Astrocyte (in vitro differentiated cells and primary cell): Measurements from ENCODE around the gene OBSL1. TPM values are rescaled to one million over a fixed set of nuclear protein-coding genes. Genes with fewer than 3 reads are reported as not detected.
A peak's percentile ranks its signal among the peaks of the same experiment; 100 is the strongest.

ENCODE experiments used
- DNase-seq: peaks from one replicate; pipeline ENCODE4 v3.0.0-alpha.2; 2010; ENCODE audit warnings: low read depth
- FAIRE-seq: peaks from 2 replicates; lab custom pipeline; 2011; peaks lifted over from hg19 to GRCh38; lab: Jason Lieb, UNC
- H2AFZ ChIP-seq: 2 replicates; pipeline ENCODE4 v1.6.0; 2012; ENCODE audit warnings: low read depth, low read length, inconsistent platforms
- H3K27ac ChIP-seq: 2 replicates; pipeline ENCODE4 v1.5.1; 2011; ENCODE audit warnings: low read depth, low read length, inconsistent platforms
- H3K27me3 ChIP-seq: 2 replicates; pipeline ENCODE4 v1.6.0; 2011; ENCODE audit warnings: low read length, inconsistent platforms; ENCODE audit not compliant: insufficient read depth
- H3K36me3 ChIP-seq: 2 replicates; pipeline ENCODE4 v1.5.1; 2011; ENCODE audit warnings: low read length, inconsistent platforms; ENCODE audit not compliant: insufficient read depth
- H3K4me1 ChIP-seq: 2 replicates; pipeline ENCODE4 v1.5.1; 2011; ENCODE audit warnings: low read length, inconsistent platforms; ENCODE audit not compliant: insufficient read depth
- H3K4me2 ChIP-seq: 2 replicates; pipeline ENCODE4 v1.6.0; 2012; ENCODE audit warnings: low read length, inconsistent platforms
- H3K4me3 ChIP-seq: 2 replicates; pipeline ENCODE4 v1.5.1; 2011; ENCODE audit warnings: low read depth, mild to moderate bottlenecking, low read length, inconsistent platforms; ENCODE audit not compliant: insufficient read depth
- H3K79me2 ChIP-seq: 2 replicates; pipeline ENCODE4 v1.6.0; 2012; ENCODE audit warnings: mild to moderate bottlenecking, low read length, inconsistent platforms; ENCODE audit not compliant: insufficient read depth
- H3K9ac ChIP-seq: 2 replicates; pipeline ENCODE4 v1.6.0; 2012; ENCODE audit warnings: mild to moderate bottlenecking, low read length, inconsistent platforms
- H3K9me3 ChIP-seq: 2 replicates; pipeline ENCODE4 v1.5.1; 2012; ENCODE audit warnings: low read depth, mild to moderate bottlenecking, low read length, inconsistent platforms; ENCODE audit not compliant: insufficient read depth
- H4K20me1 ChIP-seq: 2 replicates; pipeline ENCODE4 v1.6.0; 2012; ENCODE audit warnings: low read length, inconsistent platforms; ENCODE audit not compliant: insufficient read depth
- H3K27ac Mint-ChIP-seq: one replicate; pipeline ENCODE4 v1.8.0; 2021; ENCODE audit warnings: mild to moderate bottlenecking, mixed read lengths; ENCODE audit not compliant: unreplicated experiment
- H3K27me3 Mint-ChIP-seq: one replicate; pipeline ENCODE4 v1.8.0; 2021; ENCODE audit warnings: low read depth, mixed read lengths; ENCODE audit not compliant: unreplicated experiment
- H3K36me3 Mint-ChIP-seq: one replicate; pipeline ENCODE4 v1.8.0; 2021; ENCODE audit warnings: low read depth, mixed read lengths; ENCODE audit not compliant: unreplicated experiment
- H3K4me1 Mint-ChIP-seq: one replicate; pipeline ENCODE4 v1.8.0; 2021; ENCODE audit warnings: low read depth, mixed read lengths; ENCODE audit not compliant: unreplicated experiment
- H3K4me3 Mint-ChIP-seq: one replicate; pipeline ENCODE4 v1.8.0; 2021; ENCODE audit warnings: mild to moderate bottlenecking, moderate library complexity, mixed read lengths; ENCODE audit not compliant: unreplicated experiment
- H3K9me3 Mint-ChIP-seq: one replicate; pipeline ENCODE4 v1.8.0; 2021; ENCODE audit warnings: mild to moderate bottlenecking, mixed read lengths; ENCODE audit not compliant: unreplicated experiment
- EZH2 ChIP-seq: IDR thresholded peaks from 2 replicates; pipeline ENCODE4 v1.6.1; 2012; ENCODE audit warnings: mild to moderate bottlenecking, low read length, inconsistent platforms; ENCODE audit not compliant: insufficient read depth
- total RNA-seq: library from RNA; stranded (reverse); gene quantifications from 2 replicates; pipeline ENCODE4 v1.2.1, GENCODE V29; 2021
- TF ChIP-seq, protein P1 (sequence below): IDR thresholded peaks from 2 replicates; pipeline ENCODE4 v1.5.1; 2011; ENCODE audit warnings: low read depth, mild to moderate bottlenecking, inconsistent platforms, low read length, moderate library complexity; ENCODE audit not compliant: insufficient read depth

OBSL1 gene
- total RNA-seq, 1 donor from 2014 or later, result 77.5 TPM

DNA sequence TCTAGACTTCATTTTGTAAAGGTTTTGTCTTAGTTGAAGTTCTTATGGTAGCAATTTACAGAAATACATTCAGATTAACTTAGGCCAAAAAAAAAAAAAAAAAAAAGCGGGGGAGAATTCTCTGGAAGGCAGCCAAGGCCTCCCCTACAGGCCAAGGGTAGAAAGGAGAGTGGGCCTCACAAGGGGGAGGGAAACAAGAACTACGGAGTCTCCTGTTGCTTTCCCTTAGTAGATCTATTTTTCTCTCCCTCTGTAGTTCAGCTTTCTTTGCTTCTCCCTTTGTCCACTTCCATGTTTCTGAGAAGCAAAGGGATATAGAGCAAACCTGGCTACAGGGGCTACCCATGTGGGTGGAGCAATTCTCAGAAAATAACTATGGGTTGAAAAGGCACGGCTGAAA lies 23.9 kb upstream of the OBSL1 start:
- H3K27ac ChIP-seq, result no peak overlapping the region
- Mint-ChIP-seq H3K4me3 (no peak overlapping the region), H3K27me3 (no peaks in the 10 kb centered on the region), H3K9me3 (no peaks in the 10 kb centered on the region), H3K4me1 (peaks cover 28% of the 10 kb centered on the region), H3K27ac (peak overlapping the region; percentile 72), H3K36me3 (no peaks in the 10 kb centered on the region)
- peak; percentile 5 for DNase-seq
- no peaks in the 10 kb centered on the region for H3K36me3 ChIP-seq
- H4K20me1 ChIP-seq, result no peaks in the 10 kb centered on the region
- FAIRE-seq, result no peak
- H2AFZ ChIP-seq, result no peak overlapping the region
- H3K27me3 ChIP-seq, result no peaks in the 10 kb centered on the region
- no peak overlapping the region for H3K9ac ChIP-seq
- no peaks in the 10 kb centered on the region for H3K9me3 ChIP-seq
- H3K4me3 ChIP-seq, result no peak overlapping the region
- TF ChIP-seq, protein P1, sequence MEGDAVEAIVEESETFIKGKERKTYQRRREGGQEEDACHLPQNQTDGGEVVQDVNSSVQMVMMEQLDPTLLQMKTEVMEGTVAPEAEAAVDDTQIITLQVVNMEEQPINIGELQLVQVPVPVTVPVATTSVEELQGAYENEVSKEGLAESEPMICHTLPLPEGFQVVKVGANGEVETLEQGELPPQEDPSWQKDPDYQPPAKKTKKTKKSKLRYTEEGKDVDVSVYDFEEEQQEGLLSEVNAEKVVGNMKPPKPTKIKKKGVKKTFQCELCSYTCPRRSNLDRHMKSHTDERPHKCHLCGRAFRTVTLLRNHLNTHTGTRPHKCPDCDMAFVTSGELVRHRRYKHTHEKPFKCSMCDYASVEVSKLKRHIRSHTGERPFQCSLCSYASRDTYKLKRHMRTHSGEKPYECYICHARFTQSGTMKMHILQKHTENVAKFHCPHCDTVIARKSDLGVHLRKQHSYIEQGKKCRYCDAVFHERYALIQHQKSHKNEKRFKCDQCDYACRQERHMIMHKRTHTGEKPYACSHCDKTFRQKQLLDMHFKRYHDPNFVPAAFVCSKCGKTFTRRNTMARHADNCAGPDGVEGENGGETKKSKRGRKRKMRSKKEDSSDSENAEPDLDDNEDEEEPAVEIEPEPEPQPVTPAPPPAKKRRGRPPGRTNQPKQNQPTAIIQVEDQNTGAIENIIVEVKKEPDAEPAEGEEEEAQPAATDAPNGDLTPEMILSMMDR, result no peak
- no peak for TF ChIP-seq EZH2
- H3K4me1 ChIP-seq, result peaks cover 11% of the 10 kb centered on the region
- H3K79me2 ChIP-seq, result peaks cover 8% of the 10 kb centered on the region
- peak overlapping the region; percentile 7 for H3K4me2 ChIP-seq

GRCh38 chr2:219593154-219593553 lies 21.8 kb upstream of the OBSL1 start:
- no peak for TF ChIP-seq EZH2
- TF ChIP-seq, protein P1, result no peak
- H4K20me1 ChIP-seq, result no peaks in the 10 kb centered on the region
- Mint-ChIP-seq H3K27ac (no peak overlapping the region), H3K27me3 (no peaks in the 10 kb centered on the region), H3K9me3 (peaks cover 2% of the 10 kb centered on the region), H3K36me3 (no peaks in the 10 kb centered on the region), H3K4me3 (no peak overlapping the region), H3K4me1 (peaks cover 22% of the 10 kb centered on the region)
- H3K4me1 ChIP-seq, result peaks cover 5% of the 10 kb centered on the region
- no peaks in the 10 kb centered on the region for H3K27me3 ChIP-seq
- no peak overlapping the region for H3K4me2 ChIP-seq
- no peaks in the 10 kb centered on the region for H3K36me3 ChIP-seq
- no peak for DNase-seq
- no peak overlapping the region for H3K9ac ChIP-seq
- FAIRE-seq, result no peak
- H3K79me2 ChIP-seq, result peaks cover 1% of the 10 kb centered on the region
- H3K9me3 ChIP-seq, result no peaks in the 10 kb centered on the region
- H3K4me3 ChIP-seq, result no peak overlapping the region
- no peak overlapping the region for H3K27ac ChIP-seq
- no peak overlapping the region for H2AFZ ChIP-seq

DNA sequence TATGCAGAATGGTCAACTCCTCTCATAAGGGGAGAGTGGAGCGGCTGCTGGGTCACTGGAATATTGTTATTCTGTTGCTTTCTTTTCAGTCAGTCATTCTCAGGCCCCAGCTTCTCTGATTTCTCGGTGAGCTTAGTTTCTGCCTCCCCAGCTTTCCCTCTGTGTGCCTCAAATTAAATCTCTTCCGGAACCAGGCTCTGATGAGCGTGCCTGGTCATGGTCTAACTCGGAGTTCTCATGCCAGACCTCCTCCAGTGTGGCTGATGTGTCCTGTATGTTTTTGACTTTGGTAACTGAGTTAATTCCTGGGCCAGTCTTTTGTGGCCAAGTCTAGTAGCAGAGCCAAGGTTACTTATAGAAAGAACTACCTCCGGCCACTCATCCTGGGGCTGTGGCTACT lies 21.4 kb upstream of the OBSL1 start:
- Histone ChIP-seq H3K36me3 (no peaks in the 10 kb centered on the region), H3K4me2 (no peak overlapping the region), H3K27me3 (no peaks in the 10 kb centered on the region), H2AFZ (no peak overlapping the region), H3K4me3 (no peak overlapping the region), H3K27ac (no peak overlapping the region), H3K79me2 (no peaks in the 10 kb centered on the region), H3K9me3 (no peaks in the 10 kb centered on the region), H3K4me1 (peaks cover 5% of the 10 kb centered on the region), H4K20me1 (no peaks in the 10 kb centered on the region), H3K9ac (no peak overlapping the region)
- Mint-ChIP-seq H3K36me3 (no peaks in the 10 kb centered on the region), H3K4me3 (no peak overlapping the region), H3K27ac (no peak overlapping the region), H3K27me3 (no peaks in the 10 kb centered on the region), H3K4me1 (peaks cover 21% of the 10 kb centered on the region), H3K9me3 (peaks cover 2% of the 10 kb centered on the region)
- TF ChIP-seq, protein P1, result no peak
- no peak for TF ChIP-seq EZH2
- FAIRE-seq, result no peak
- DNase-seq, result no peak
